Activated CD8-positive, alpha-beta T cell treated with anti-CD3 and anti-CD28 coated beads for 36 hours (primary cell): ENCODE data around the gene ACAA1. TPM values are rescaled to one million over a fixed set of nuclear protein-coding genes. Genes with fewer than 3 reads are reported as not detected.

Experiments used
- ATAC-seq: fragments of 200-7000 bp; cut with Tn5 transposase; one replicate; pipeline ENCODE4 v1.10.0; 2021; ENCODE audit warnings: mild to moderate bottlenecking, moderate library complexity
- CTCF ChIA-PET: fragments of 350-600 bp; sonication (Branson Sonifier 250); formaldehyde crosslinking; loops from one replicate; lab custom pipeline; 2021; ENCODE audit warnings: antibody characterized with exemption; lab: Charles Lee
- POLR2A ChIA-PET: fragments of 350-600 bp; sonication (Branson Sonifier 250); formaldehyde crosslinking; loops from one replicate; lab custom pipeline; 2021; ENCODE audit warnings: antibody characterized with exemption; lab: Charles Lee
- DNase-seq: peaks from one replicate; pipeline ENCODE4 v3.0.0-alpha.2; 2020
- H3K27ac Mint-ChIP-seq: one replicate; pipeline ENCODE4 v1.8.0; 2021; ENCODE audit warnings: mild to moderate bottlenecking, mixed read lengths
- H3K27me3 Mint-ChIP-seq: one replicate; pipeline ENCODE4 v1.8.0; 2021; ENCODE audit warnings: mixed read lengths
- H3K36me3 Mint-ChIP-seq: one replicate; pipeline ENCODE4 v1.8.0; 2021; ENCODE audit warnings: low read depth, mixed read lengths
- H3K4me1 Mint-ChIP-seq: one replicate; pipeline ENCODE4 v1.8.0; 2021; ENCODE audit warnings: low read depth, mixed read lengths
- H3K4me3 Mint-ChIP-seq: one replicate; pipeline ENCODE4 v1.8.0; 2021; ENCODE audit warnings: mild to moderate bottlenecking, moderate library complexity, mixed read lengths
- H3K9me3 Mint-ChIP-seq: one replicate; pipeline ENCODE4 v1.8.0; 2021; ENCODE audit warnings: mixed read lengths
- intact Hi-C: fragments of 100-400 bp; cut with micrococcal nuclease; formaldehyde crosslinking; loops from one replicate; pipeline ENCODE4 v1.10.0; 2022
- total RNA-seq, 2 experiments: library from RNA; stranded (reverse); gene quantifications; one replicate each; pipeline ENCODE4 v1.2.3, GENCODE V29; 2021
- TF ChIP-seq, protein P1 (sequence below): fragments of 200-600 bp; IDR thresholded peaks from one replicate; pipeline ENCODE4 v1.8.0; 2022; ENCODE audit warnings: antibody characterized with exemption, mild to moderate bottlenecking

Gene ACAA1
- total RNA-seq, 2 experiments from 2014 or later = 70.1 to 72.0 TPM

DNA sequence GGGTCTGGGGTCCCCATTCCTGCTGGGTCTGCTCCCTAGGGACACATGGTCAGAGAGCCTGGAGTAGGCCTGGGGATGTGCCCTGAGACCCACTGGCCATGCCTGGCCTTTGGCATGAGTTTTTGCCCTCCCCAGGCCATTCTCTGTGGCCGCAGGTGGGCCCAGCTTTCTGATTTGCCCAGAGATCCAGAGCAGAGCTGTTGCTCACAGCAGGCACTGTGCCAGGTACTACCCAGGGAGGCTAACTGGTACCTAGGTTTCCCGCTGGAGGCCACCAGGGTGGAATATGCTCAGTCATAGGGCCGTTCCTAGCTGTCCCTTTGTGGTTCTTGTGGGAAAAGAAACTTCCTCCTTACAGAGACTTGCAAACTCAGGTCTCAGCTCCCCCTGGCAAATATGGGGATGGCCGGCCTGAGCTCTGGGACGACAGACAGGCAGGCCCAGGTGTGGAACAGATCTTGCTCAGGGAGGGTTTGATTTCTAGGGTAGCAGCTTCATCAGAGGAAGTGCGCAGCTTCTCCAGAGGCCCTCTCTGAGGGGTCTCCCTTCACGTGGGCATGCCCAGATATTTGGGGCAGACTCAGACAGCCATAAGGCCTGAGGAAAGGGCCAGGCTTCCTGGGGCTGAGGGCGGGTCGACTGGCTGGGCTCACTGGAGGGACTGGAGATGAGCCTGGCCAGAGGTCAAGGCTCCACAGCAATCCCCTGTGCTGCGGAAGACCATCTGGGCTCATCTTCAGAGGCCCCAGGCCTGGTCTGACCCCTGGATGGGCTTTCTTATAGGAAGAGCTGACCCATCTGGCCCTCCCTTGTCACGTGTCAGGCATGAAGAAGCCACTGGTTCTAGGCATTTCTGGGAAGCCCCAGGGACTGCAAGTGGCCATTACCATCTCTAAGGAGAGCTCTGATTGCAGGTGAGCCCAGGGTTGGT is 28.0 kb downstream of the ACAA1 start:
- H3K4me1 Mint-ChIP-seq = no peaks in the 10 kb centered on the region
- no peak overlapping the region for H3K4me3 Mint-ChIP-seq
- no peaks in the 10 kb centered on the region for H3K27me3 Mint-ChIP-seq
- TF ChIP-seq, protein P1, sequence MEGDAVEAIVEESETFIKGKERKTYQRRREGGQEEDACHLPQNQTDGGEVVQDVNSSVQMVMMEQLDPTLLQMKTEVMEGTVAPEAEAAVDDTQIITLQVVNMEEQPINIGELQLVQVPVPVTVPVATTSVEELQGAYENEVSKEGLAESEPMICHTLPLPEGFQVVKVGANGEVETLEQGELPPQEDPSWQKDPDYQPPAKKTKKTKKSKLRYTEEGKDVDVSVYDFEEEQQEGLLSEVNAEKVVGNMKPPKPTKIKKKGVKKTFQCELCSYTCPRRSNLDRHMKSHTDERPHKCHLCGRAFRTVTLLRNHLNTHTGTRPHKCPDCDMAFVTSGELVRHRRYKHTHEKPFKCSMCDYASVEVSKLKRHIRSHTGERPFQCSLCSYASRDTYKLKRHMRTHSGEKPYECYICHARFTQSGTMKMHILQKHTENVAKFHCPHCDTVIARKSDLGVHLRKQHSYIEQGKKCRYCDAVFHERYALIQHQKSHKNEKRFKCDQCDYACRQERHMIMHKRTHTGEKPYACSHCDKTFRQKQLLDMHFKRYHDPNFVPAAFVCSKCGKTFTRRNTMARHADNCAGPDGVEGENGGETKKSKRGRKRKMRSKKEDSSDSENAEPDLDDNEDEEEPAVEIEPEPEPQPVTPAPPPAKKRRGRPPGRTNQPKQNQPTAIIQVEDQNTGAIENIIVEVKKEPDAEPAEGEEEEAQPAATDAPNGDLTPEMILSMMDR = no peak
- ChIA-PET CTCF (no interaction called here), POLR2A (no interaction called here)
- DNase-seq (no peak), ATAC-seq (no peak)
- H3K27ac Mint-ChIP-seq = no peak overlapping the region
- H3K36me3 Mint-ChIP-seq = peaks cover 2% of the 10 kb centered on the region
- H3K9me3 Mint-ChIP-seq = peaks cover 6% of the 10 kb centered on the region
- intact Hi-C loops = no loop called here

DNA sequence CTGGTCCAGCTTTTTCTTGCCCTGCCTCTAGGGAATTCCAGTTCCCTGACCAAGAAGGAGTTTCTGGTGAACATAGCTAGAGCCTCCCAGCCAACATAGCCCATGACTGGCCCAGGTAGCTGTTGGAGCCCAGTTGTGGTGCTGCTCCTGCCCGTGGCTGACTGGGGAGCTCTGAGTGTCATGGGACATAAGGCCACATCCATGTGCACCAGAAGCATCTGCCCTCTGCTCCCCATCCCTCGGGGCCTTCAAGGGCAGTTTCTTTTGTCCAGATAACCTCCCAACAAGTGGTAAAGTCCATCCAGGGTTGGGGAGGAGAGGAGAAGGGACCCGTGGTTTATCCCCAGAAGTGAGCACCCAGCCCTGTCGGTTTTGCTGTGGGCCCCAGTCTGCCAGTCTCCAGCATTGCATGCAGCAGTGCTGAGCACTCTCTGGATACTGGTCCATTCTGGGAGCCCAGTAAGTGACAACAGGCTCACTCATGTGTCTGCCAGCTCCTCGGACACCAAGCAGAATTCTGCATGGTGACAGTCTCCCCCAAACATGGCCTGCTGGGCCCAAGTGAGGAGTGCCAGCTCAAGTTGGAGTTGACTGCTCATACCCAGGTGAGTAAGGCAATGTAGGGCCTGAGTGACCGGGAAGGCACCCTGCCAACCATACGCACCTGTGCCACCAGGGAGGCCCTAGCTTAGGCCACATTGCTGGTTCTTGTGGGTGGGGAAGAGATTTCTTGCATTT is 28.8 kb downstream of the ACAA1 start:
- H3K27ac Mint-ChIP-seq = no peak overlapping the region
- H3K9me3 Mint-ChIP-seq = peaks cover 6% of the 10 kb centered on the region
- no peaks in the 10 kb centered on the region for H3K27me3 Mint-ChIP-seq
- ATAC-seq (no peak), DNase-seq (no peak)
- TF ChIP-seq, protein P1 = no peak
- ChIA-PET POLR2A (interaction anchor here (0.8 kb wide), 1 partner anchor 9 kb away, joined by 3 read pairs; no protein-coding TSS in a partner anchor), CTCF (interaction anchor here (0.7 to 2.6 kb wide), 2 partner anchors 133 to 239 kb away, joined by 3 to 10 read pairs; partner anchors contain the start of gene XYLB)
- H3K4me1 Mint-ChIP-seq = no peaks in the 10 kb centered on the region
- H3K4me3 Mint-ChIP-seq = no peak overlapping the region
- intact Hi-C loops = no loop called here
- H3K36me3 Mint-ChIP-seq = peaks cover 2% of the 10 kb centered on the region

DNA sequence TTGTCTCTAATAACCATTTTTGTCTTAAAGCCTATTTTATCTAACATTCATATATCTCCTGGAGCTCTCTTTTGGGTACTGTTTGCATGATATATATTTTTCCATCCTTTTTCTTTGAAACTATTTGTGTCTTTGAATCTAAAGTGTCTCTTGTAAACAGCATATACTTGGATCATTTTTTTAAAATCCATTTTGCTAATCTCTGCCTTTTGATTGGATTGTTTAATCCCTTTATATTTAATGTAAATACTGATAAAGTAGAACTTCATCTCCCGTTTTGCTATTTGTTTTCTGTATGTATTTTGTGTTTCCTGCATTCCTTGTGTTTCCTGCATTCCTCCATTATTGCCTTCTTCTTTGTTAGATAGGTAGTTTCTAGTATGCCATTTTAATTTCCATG is 31.4 kb downstream of the ACAA1 start:
- DNase-seq (no peak), ATAC-seq (no peak)
- Mint-ChIP-seq H3K9me3 (peaks cover 6% of the 10 kb centered on the region), H3K27ac (no peak overlapping the region), H3K4me1 (no peaks in the 10 kb centered on the region), H3K27me3 (no peaks in the 10 kb centered on the region), H3K4me3 (no peak overlapping the region), H3K36me3 (peaks cover 2% of the 10 kb centered on the region)
- intact Hi-C loops = no loop called here
- ChIA-PET CTCF (no interaction called here), POLR2A (no interaction called here)
- TF ChIP-seq, protein P1 = no peak

DNA sequence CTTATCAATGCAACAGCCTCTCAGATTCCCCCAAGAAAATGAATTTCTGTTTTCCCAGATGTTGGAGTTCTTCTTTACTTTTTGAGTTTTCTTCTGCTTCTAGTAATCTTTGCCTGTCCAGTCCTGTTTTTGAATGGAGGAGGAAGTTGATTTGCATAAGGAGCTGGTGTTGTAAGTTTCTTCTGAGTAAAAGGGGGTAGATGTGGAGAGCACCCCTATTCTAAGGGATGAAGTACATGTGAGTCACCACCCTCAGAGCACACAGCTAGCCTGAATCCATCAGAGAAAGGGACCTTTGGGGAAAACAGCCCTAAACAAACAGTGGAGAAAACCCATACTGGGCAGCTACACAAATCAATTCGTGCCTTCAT is 34.5 kb downstream of the ACAA1 start:
- CTCF ChIA-PET = no interaction called here
- peaks cover 6% of the 10 kb centered on the region for H3K9me3 Mint-ChIP-seq
- no peaks in the 10 kb centered on the region for H3K27me3 Mint-ChIP-seq
- H3K4me1 Mint-ChIP-seq = no peaks in the 10 kb centered on the region
- POLR2A ChIA-PET = no interaction called here
- H3K27ac Mint-ChIP-seq = no peak overlapping the region
- DNase-seq (no peak), ATAC-seq (no peak)
- intact Hi-C loops = no loop called here
- TF ChIP-seq, protein P1 = no peak
- H3K36me3 Mint-ChIP-seq = peaks cover 2% of the 10 kb centered on the region
- H3K4me3 Mint-ChIP-seq = no peak overlapping the region
